ENCODE data around the gene KAT2B. TPM values are rescaled to one million over a fixed set of nuclear protein-coding genes. Genes with fewer than 3 reads are reported as not detected.

The KAT2B gene
- total and polyA plus RNA-seq, 8 donors: 8.2 to 21.6 (median 14.9) TPM

GRCh38 chr3:20046556-20046955 is 6.3 kb downstream of the KAT2B start:
- no peaks in the 10 kb centered on the region for H3K36me3 ChIP-seq
- H3K27me3 ChIP-seq: no peaks in the 10 kb centered on the region
- intact Hi-C loops (cut with DNase I): no loop called here
- H3K4me1 ChIP-seq: peaks cover 0 to 28% (median 20%) of the 10 kb centered on the region in 3 donors
- FAIRE-seq (no peak), DNase-seq (no peak), ATAC-seq (no peak)
- no peak overlapping the region for H3K27ac ChIP-seq
- H3K4me3 ChIP-seq: no peak overlapping the region
- 100% methylated on average over 1 of the region's 1 CpG for WGBS, 2 donors
- no peak for TF ChIP-seq CTCF (IDR thresholded peaks at IDR 0.05)
- H3K9me3 ChIP-seq: no peaks in the 10 kb centered on the region

- Histone ChIP-seq H3K4me3 (no peak overlapping the region), H3K27ac (no peak overlapping the region), H3K4me1 (peaks cover 0 to 20% (median 12%) of the 10 kb centered on the region in 3 donors), H3K27me3 (no peaks in the 10 kb centered on the region), H3K36me3 (no peaks in the 10 kb centered on the region), H3K9me3 (no peaks in the 10 kb centered on the region)
- FAIRE-seq (no peak), DNase-seq (no peak), ATAC-seq (no peak)
- 93% methylated on average over 7 of the region's 7 CpGs for WGBS, 2 donors
- TF ChIP-seq CTCF (IDR thresholded peaks at IDR 0.05): no peak
- intact Hi-C loops (cut with DNase I): no loop called here
Observed at GRCh38 chr3:20047341-20047779, 7.1 kb downstream of the KAT2B start.

- intact Hi-C loops (cut with DNase I): no loop called here
- TF ChIP-seq CTCF (IDR thresholded peaks at IDR 0.05): no peak
- WGBS, 2 donors: 74 to 77% methylated on average over 9 of the region's 9 CpGs
- FAIRE-seq: no peak
- Histone ChIP-seq H3K9me3 (no peaks in the 10 kb centered on the region), H3K4me1 (peaks cover 0 to 11% (median 3%) of the 10 kb centered on the region in 3 donors), H3K4me3 (no peak overlapping the region), H3K27ac (peak overlapping the region in 1 of 4 donors; percentile 12), H3K36me3 (no peaks in the 10 kb centered on the region), H3K27me3 (no peaks in the 10 kb centered on the region)
- peak in 2 of 4 donors; percentile 26 to 53 for ATAC-seq
- no peak for DNase-seq
Observed at GRCh38 chr3:20047976-20048883, 8.0 kb downstream of the KAT2B start.

GRCh38 chr3:20051123-20051806 is 11.0 kb downstream of the KAT2B start:
- H3K27ac ChIP-seq: no peak overlapping the region
- H3K9me3 ChIP-seq: no peaks in the 10 kb centered on the region
- no peaks in the 10 kb centered on the region for H3K36me3 ChIP-seq
- FAIRE-seq (no peak), DNase-seq (no peak), ATAC-seq (no peak)
- no peak overlapping the region for H3K4me3 ChIP-seq
- 86 to 89% methylated on average over 4 of the region's 4 CpGs for WGBS, 2 donors
- H3K27me3 ChIP-seq: no peaks in the 10 kb centered on the region
- intact Hi-C loops (cut with DNase I): no loop called here
- TF ChIP-seq CTCF (IDR thresholded peaks at IDR 0.05): no peak
- peaks cover 2 to 21% (median 9%) of the 10 kb centered on the region in 3 donors for H3K4me1 ChIP-seq
